HCT116 (cell line): ENCODE results near the gene ZSCAN30.

ENCODE experiments used
- CTCF ChIP-seq, 3 experiments: fragments of 200-600 bp in 1 of 3; sonication (generic) in 1 of 3; IDR thresholded peaks in 2 of 3; conservative IDR thresholded peaks in 1 of 3; 2 replicates each; pipeline ENCODE4 v1.5.1; 2012 to 2017; ENCODE audit warnings: low read depth in 2 of 3, low read length in 2 of 3, antibody characterized with exemption in 1 of 3, borderline replicate concordance in 1 of 3, control low read depth in 1 of 3, mild to moderate bottlenecking in 1 of 3, mixed read lengths in 1 of 3, mixed run types in 1 of 3, moderate library complexity in 1 of 3; ENCODE audit not compliant: insufficient read depth in 1 of 3
- EGR1 ChIP-seq: IDR thresholded peaks from 2 replicates; pipeline ENCODE4 v1.6.1; 2012; ENCODE audit warnings: low read depth
- POLR2A ChIP-seq: IDR thresholded peaks from 2 replicates; pipeline ENCODE4 v1.7.0; 2011; ENCODE audit warnings: borderline replicate concordance; ENCODE audit not compliant: insufficient read depth, insufficient read length; ENCODE audit errors: extremely low read depth

GRCh38 chr18:35289727-35290093 lies 319 bp downstream of the ZSCAN30 start:
- TF ChIP-seq POLR2A (no peak), CTCF (IDR thresholded peaks at IDR 0.05 in 2 of 3, conservative IDR thresholded peaks at IDR 0.05 in 1 of 3; ENCODE audit: borderline replicate concordance in 1 of 3, insufficient read depth in 1 of 3, low read depth in 2 of 3, low read length in 2 of 3) (no peak), EGR1 (no peak)
